A673 (cell line): ENCODE data around the gene AEBP2. TPM values are rescaled to one million over a fixed set of nuclear protein-coding genes. Genes with fewer than 3 reads are reported as not detected.

Experiments used
- BruUV-seq: library from RNA; stranded (reverse); fragments of 400-500 nt; replicated peaks from 2 replicates; lab custom pipeline; 2021; lab: Mats Ljungman, UMichigan
- CTCF ChIA-PET: fragments of 300-600 bp; sonication (Branson Sonifier 250); formaldehyde crosslinking; loops from one replicate; lab custom pipeline; 2022; ENCODE audit warnings: antibody characterized with exemption; lab: Charles Lee
- POLR2A ChIA-PET: fragments of 300-600 bp; sonication (Branson Sonifier 250); formaldehyde crosslinking; loops from one replicate; lab custom pipeline; 2022; ENCODE audit warnings: antibody characterized with exemption; ENCODE audit not compliant: low non-redundant PET; lab: Charles Lee
- DNase-seq: peaks from one replicate; pipeline ENCODE4 v3.0.0-alpha.2; 2015; ENCODE audit warnings: low spot score
- H3K27ac ChIP-seq: fragments of 200-600 bp; sonication (generic); 2 replicates; pipeline ENCODE4 v1.5.1; 2016; ENCODE audit warnings: mixed run types, low read depth, mild to moderate bottlenecking, mixed read lengths, antibody characterized with exemption, low read length; ENCODE audit not compliant: poor library complexity, severe bottlenecking
- H3K27me3 ChIP-seq: fragments of 200-600 bp; sonication (generic); replicated peaks from 2 replicates; pipeline ENCODE4 v1.6.1; 2017; ENCODE audit warnings: mixed run types, low read depth, mild to moderate bottlenecking, mixed read lengths, antibody characterized with exemption, low read length; ENCODE audit not compliant: insufficient read depth, poor library complexity
- H3K36me3 ChIP-seq: fragments of 200-600 bp; sonication (generic); 2 replicates; pipeline ENCODE4 v1.6.1; 2016; ENCODE audit warnings: mixed run types, mild to moderate bottlenecking, mixed read lengths, antibody characterized with exemption, low read length; ENCODE audit not compliant: insufficient read depth, poor library complexity, severe bottlenecking
- H3K4me1 ChIP-seq: fragments of 200-600 bp; sonication (generic); 2 replicates; pipeline ENCODE4 v1.6.1; 2017; ENCODE audit warnings: mixed run types, mild to moderate bottlenecking, mixed read lengths, antibody characterized with exemption, low read length; ENCODE audit not compliant: insufficient read depth, poor library complexity, severe bottlenecking
- H3K4me3 ChIP-seq: fragments of 200-600 bp; sonication (generic); 2 replicates; pipeline ENCODE4 v1.5.1; 2016; ENCODE audit warnings: low read depth, mixed run types, mild to moderate bottlenecking, mixed read lengths, low read length; ENCODE audit not compliant: poor library complexity, severe bottlenecking
- H3K9me3 ChIP-seq: fragments of 200-600 bp; sonication (generic); 2 replicates; pipeline ENCODE4 v1.6.1; 2016; ENCODE audit warnings: mixed run types, low read depth, mild to moderate bottlenecking, mixed read lengths, antibody characterized with exemption, low read length; ENCODE audit not compliant: poor library complexity, severe bottlenecking
- CTCF ChIP-seq: fragments of 300-800, 200-600 bp; sonication (generic); conservative IDR thresholded peaks from 2 replicates; pipeline ENCODE4 v1.5.1; 2017; ENCODE audit warnings: low read depth, mild to moderate bottlenecking, antibody characterized with exemption, low read length, moderate library complexity, mixed read lengths
- EZH2 ChIP-seq: fragments of 200-600 bp; sonication (generic); IDR thresholded peaks from 2 replicates; pipeline ENCODE4 v1.6.1; 2017; ENCODE audit warnings: borderline replicate concordance, low read depth, mild to moderate bottlenecking, mixed read lengths, antibody characterized with exemption, low read length; ENCODE audit not compliant: poor library complexity, severe bottlenecking
- intact Hi-C: fragments of 100-400 bp; cut with micrococcal nuclease; formaldehyde crosslinking; loops from one replicate; pipeline ENCODE4 v1.10.0; 2022; ENCODE audit not compliant: unreplicated experiment
- total RNA-seq: library from RNA; stranded (reverse); gene quantifications from 2 replicates; pipeline ENCODE4 v1.2.3, GENCODE V29; 2021

The AEBP2 gene
- total RNA-seq, 1 experiment from 2014 or later = 47.6 TPM

DNA sequence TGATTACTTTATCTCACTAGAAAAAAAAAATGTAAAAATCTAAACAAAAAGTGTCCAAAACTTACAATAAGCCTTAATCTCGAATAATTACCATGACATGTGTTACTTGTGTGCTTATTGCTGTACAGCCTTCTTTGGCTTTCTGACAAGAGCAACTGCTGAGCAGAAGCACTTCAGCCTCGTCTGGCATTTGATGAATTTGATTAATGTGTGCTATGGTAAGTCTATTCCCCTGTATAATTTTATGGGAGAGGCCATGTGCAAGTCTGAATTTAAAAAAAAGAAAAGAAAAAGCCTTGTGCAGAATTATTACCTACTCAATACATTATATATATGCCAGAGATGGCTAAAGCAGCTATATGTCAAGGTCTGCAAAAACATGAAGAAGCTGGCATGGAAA, 113.9 kb downstream of the AEBP2 start:
- BruUV-seq = no TSS peak
- Histone ChIP-seq H3K36me3 (no peaks in the 10 kb centered on the region), H3K27me3 (no peaks in the 10 kb centered on the region), H3K27ac (no peak overlapping the region), H3K4me3 (no peak overlapping the region), H3K9me3 (no peaks in the 10 kb centered on the region), H3K4me1 (peaks cover 17% of the 10 kb centered on the region)
- TF ChIP-seq EZH2 (no peak), CTCF (no peak)
- POLR2A ChIA-PET = no interaction called here
- intact Hi-C loops = no loop called here
- peak; percentile 65 for DNase-seq
- CTCF ChIA-PET = no interaction called here

DNA sequence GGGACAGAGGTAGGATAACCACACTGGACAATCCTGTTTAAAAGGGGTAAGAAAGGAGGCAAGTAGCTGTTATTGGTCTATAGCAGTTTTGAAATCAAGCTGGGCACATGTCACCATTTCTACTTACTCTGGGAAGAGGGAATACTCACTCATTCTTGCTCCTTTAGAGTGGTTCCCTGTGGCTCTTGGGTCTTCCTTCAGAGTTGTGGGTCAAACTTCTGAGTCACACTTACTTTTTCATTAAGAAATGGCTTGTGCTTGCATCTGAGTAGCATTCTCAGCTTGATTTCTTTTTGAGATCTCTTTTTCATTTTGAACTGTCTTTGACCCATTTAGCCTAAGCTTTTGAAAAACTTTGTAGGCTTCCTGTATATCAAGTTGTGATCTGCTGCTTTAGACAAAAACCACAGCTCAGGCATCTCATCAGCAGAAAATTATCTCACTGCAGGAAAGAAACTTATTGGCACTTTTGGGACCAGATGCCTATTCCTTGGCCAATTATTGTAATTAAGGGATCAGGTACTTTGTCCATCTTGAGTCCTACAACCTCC, 122.2 kb downstream of the AEBP2 start:
- Histone ChIP-seq H3K4me3 (no peak overlapping the region), H3K27me3 (no peaks in the 10 kb centered on the region), H3K4me1 (peaks cover 13% of the 10 kb centered on the region), H3K9me3 (no peaks in the 10 kb centered on the region), H3K27ac (peak overlapping the region; percentile 53), H3K36me3 (no peaks in the 10 kb centered on the region)
- intact Hi-C loops = no loop called here
- ChIA-PET POLR2A (no interaction called here), CTCF (no interaction called here)
- DNase-seq = peak; percentile 43
- TF ChIP-seq CTCF (no peak), EZH2 (no peak)
- BruUV-seq = no TSS peak
